GM18498 (cell line): ENCODE measurements around the gene RNF38.
"Not testable (repeated sequence)": the region's sequence is repeated elsewhere in the genome, so short reads cannot be mapped to it uniquely, and the experiment has no call there.

Experiments used
- ATAC-seq: cut with Tn5 transposase; IDR thresholded peaks from one replicate; pipeline ENCODE4 v1.9.1; 2021; ENCODE audit warnings: mild to moderate bottlenecking, moderate library complexity; ENCODE audit not compliant: unreplicated experiment

The RNF38 gene

GRCh38 chr9:36297798-36298197 is 102.3 kb downstream of the RNF38 start:
- no peak for ATAC-seq

GRCh38 chr9:36294996-36295395 is 105.1 kb downstream of the RNF38 start:
- not testable (repeated sequence) for ATAC-seq

- no peak for ATAC-seq
Measured at GRCh38 chr9:36293918-36294317, 106.2 kb downstream of the RNF38 start.

GRCh38 chr9:36293171-36293570 is 106.9 kb downstream of the RNF38 start:
- no peak for ATAC-seq

GRCh38 chr9:36292641-36293040 is 107.4 kb downstream of the RNF38 start:
- ATAC-seq, result no peak

- no peak for ATAC-seq
Measured at GRCh38 chr9:36290996-36291395, 109.1 kb downstream of the RNF38 start.

- ATAC-seq, result no peak
Measured at GRCh38 chr9:36289836-36290435, 110.1 kb downstream of the RNF38 start.

- no peak for ATAC-seq
Measured at GRCh38 chr9:36288070-36288469, 112.0 kb downstream of the RNF38 start.
